Measurements from ENCODE around the gene CPSF4L. TPM values are rescaled to one million over a fixed set of nuclear protein-coding genes. Genes with fewer than 3 reads are reported as not detected.

CPSF4L gene
- total and polyA plus RNA-seq, 2 donors (not counting 3 experiments of a cell fraction or from before 2014, with no cell fraction given), result not detected

GRCh38 chr17:73255671-73256181 lies 6.0 kb downstream of the CPSF4L start:
- Histone ChIP-seq H4K20me1 (replicated peaks; ENCODE audit: control insufficient read depth, extremely low read depth, insufficient read depth, low read length) (no peaks in the 10 kb centered on the region), H3K27ac (ENCODE audit: insufficient read depth, low read depth, low read length) (no peak overlapping the region), H2AFZ (ENCODE audit: low read depth, low read length) (no peak overlapping the region), H3K9ac (replicated peaks; ENCODE audit: extremely low read depth, insufficient read depth, low read length) (no peak overlapping the region), H3K27me3 (ENCODE audit: control insufficient read depth in 2 of 2, insufficient read depth in 2 of 2, low read length in 2 of 2) (no peaks in the 10 kb centered on the region), H3K9me3 (replicated peaks; ENCODE audit: control insufficient read depth, insufficient read depth, low read length) (no peaks in the 10 kb centered on the region), H3K9me1 (replicated peaks; ENCODE audit: control insufficient read depth, extremely low read depth, insufficient read depth, low read length) (no peaks in the 10 kb centered on the region), H3K4me3 (replicated peaks in 1 of 3; ENCODE audit: insufficient read depth in 1 of 3, low read depth in 1 of 3, low read length in 3 of 3) (no peak overlapping the region), H3K79me2 (ENCODE audit: control insufficient read depth, insufficient read depth, low read length) (no peaks in the 10 kb centered on the region), H3K36me3 (ENCODE audit: control insufficient read depth in 2 of 2, extremely low read depth in 1 of 2, insufficient read depth in 2 of 2, low read length in 2 of 2) (no peaks in the 10 kb centered on the region), H3K4me1 (ENCODE audit: control insufficient read depth, extremely low read depth, insufficient read depth, low read length) (no peaks in the 10 kb centered on the region), H3K4me2 (ENCODE audit: insufficient read depth, low read length) (no peak overlapping the region)
- intact Hi-C loops (cut with micrococcal nuclease), result loop anchor here (1.0 to 2.0 kb wide), 4 partner anchors 56 to 531 kb away; partner anchors contain the start of gene COG1
- DNase-seq (ENCODE audit: low read depth, low spot score), result peak; percentile 53
- FAIRE-seq, result peak; percentile 72
- no TSS peak for BruUV-seq (replicated peaks)
- TF ChIP-seq POLR2A (IDR thresholded peaks at IDR 0.05; ENCODE audit: low read depth, low read length) (no peak), GATA2 (IDR thresholded peaks at IDR 0.05; ENCODE audit: insufficient read depth, insufficient read length, low read depth, low read length) (peak; percentile 79), CTCF (IDR thresholded peaks at IDR 0.05; ENCODE audit: extremely low read depth in 1 of 2, insufficient read depth in 1 of 2, low read depth in 1 of 2, low read length in 2 of 2) (peak; percentile 82 to 96), POLR2AphosphoS5 (IDR thresholded peaks at IDR 0.05; ENCODE audit: insufficient read depth, low read depth, low read length) (no peak), FOS (IDR thresholded peaks at IDR 0.05; ENCODE audit: borderline replicate concordance, insufficient read depth, low read length) (no peak), EZH2 (IDR thresholded peaks at IDR 0.05; ENCODE audit: borderline replicate concordance, low read depth, low read length, severe bottlenecking) (no peak)
- dilution Hi-C loops (cut with MboI; ENCODE audit: extremely low pct_ligation_motif_present, low sequenced_read_pairs), result no loop called here
- CTCF ChIA-PET, result interaction anchor here (0.6 to 11.8 kb wide), 21 partner anchors 10 to 944 kb away, joined by 3 to 376 read pairs (median 5); partner anchors contain the start of gene CDC42EP4
- POLR2A ChIA-PET, result no interaction called here

Data from endothelial cell of umbilical vein (primary cell).